Measurements from ENCODE around the gene CNTNAP2.

CNTNAP2 gene

DNA sequence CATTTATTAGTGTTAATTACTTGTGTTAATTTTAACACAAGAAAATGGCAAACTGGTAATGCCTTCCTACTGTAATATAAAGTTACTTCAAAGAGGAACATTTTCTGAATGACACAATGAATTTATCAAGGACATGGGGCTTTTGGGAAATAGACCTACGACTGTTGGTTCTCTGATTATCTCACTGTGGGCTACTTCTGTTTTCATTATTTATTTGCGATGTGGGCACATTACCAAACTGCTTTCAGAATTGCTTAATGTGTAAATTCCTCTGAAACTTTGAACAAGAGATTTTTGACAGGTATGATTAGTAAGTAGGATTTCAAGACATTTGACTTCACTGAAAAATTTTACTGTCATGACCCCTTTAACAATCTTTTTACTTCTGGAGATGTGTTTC is 535.6 kb downstream of the CNTNAP2 start:
- H3K27ac ChIP-seq: no peak overlapping the region
- DNase-seq (ENCODE audit: low read depth, low spot score): no peak
- no peaks in the 10 kb centered on the region for H3K36me3 ChIP-seq (ENCODE audit: insufficient read depth, low read length)
- H3K9me3 ChIP-seq (ENCODE audit: low read depth, low read length): no peaks in the 10 kb centered on the region
- TF ChIP-seq FOXP2 (optimal IDR thresholded peaks at IDR 0.05; ENCODE audit: control extremely low read depth, extremely low read length, insufficient read depth) (no peak), EZH2 (IDR thresholded peaks at IDR 0.05) (no peak), POLR2AphosphoS5 (IDR thresholded peaks at IDR 0.05; ENCODE audit: borderline replicate concordance, low read depth, low read length) (no peak)
- H3K4me3 ChIP-seq: no peak overlapping the region
- H3K9ac ChIP-seq (ENCODE audit: insufficient read length): no peak overlapping the region

DNA sequence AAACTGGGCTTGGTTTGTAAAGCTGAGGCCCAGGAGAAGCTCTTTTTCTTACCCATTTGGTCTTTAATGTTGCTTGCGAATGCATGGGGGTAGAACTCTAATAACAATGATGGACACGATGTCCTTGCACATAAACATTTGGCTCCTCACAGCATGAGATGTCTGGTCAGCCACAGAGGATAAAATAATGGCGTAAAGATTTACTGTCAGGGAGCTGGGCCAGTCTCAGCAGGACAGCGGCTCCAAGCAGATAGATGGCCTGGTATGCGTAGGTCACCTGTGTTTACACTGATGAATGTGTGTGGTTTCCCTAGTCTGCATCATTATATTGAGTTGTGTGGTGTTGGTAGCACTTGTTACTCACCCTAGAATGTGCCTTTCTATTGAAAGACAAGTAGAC is 537.4 kb downstream of the CNTNAP2 start:
- Histone ChIP-seq H3K36me3 (ENCODE audit: insufficient read depth, low read length) (no peaks in the 10 kb centered on the region), H3K9ac (ENCODE audit: insufficient read length) (no peak overlapping the region), H3K4me3 (no peak overlapping the region), H3K27ac (no peak overlapping the region), H3K9me3 (ENCODE audit: low read depth, low read length) (no peaks in the 10 kb centered on the region)
- TF ChIP-seq EZH2 (IDR thresholded peaks at IDR 0.05): no peak
- no peak for TF ChIP-seq FOXP2 (optimal IDR thresholded peaks at IDR 0.05; ENCODE audit: control extremely low read depth, extremely low read length, insufficient read depth)
- TF ChIP-seq POLR2AphosphoS5 (IDR thresholded peaks at IDR 0.05; ENCODE audit: borderline replicate concordance, low read depth, low read length): no peak
- no peak for DNase-seq (ENCODE audit: low read depth, low spot score)

DNA sequence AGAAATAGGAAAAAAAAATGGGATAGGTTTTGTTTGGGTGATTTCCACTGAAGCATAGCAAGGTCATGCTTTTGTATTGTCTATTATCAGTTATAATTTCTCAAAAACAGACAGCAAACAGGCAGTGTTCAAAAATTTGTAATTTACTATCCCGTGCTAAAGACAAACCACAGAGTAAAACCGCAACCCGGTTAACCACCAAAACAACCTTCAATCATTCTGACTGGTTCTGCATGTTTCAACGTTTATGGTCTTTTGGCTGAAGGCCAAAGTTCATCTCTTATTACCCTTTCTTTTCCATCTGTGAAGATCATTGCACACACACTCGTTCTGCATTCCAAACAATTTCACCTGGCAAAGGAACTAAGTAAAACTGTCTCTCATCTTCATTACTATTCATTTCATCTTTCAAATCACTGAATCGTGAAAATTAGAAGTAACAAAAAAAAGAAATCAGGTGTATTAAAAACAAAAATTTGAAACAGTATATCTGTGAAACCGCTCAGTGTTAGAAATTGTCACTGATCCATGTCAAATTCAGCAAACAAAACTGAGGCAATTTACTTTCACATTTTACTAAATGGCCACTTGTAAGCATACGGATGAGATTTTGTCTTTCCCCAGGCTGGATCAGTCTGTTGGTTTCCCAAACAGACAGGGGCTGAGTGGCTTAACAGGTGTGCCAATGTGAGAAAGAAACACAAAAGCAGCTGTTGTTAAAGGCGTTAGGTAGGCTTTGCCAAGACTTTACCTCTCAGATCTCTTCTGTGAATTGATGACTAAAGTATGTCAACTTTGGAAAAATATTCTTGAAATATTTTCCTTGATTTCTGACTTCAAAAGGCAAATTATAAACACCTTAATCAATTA is 539.6 kb downstream of the CNTNAP2 start:
- Histone ChIP-seq H3K9me3 (ENCODE audit: low read depth, low read length) (no peaks in the 10 kb centered on the region), H3K9ac (ENCODE audit: insufficient read length) (no peak overlapping the region), H3K27ac (no peak overlapping the region), H3K36me3 (ENCODE audit: insufficient read depth, low read length) (no peaks in the 10 kb centered on the region), H3K4me3 (no peak overlapping the region)
- DNase-seq (ENCODE audit: low read depth, low spot score): no peak
- TF ChIP-seq EZH2 (IDR thresholded peaks at IDR 0.05) (no peak), POLR2AphosphoS5 (IDR thresholded peaks at IDR 0.05; ENCODE audit: borderline replicate concordance, low read depth, low read length) (no peak), FOXP2 (optimal IDR thresholded peaks at IDR 0.05; ENCODE audit: control extremely low read depth, extremely low read length, insufficient read depth) (no peak)

GRCh38 chr7:146656988-146657387 is 540.4 kb downstream of the CNTNAP2 start:
- Histone ChIP-seq H3K36me3 (ENCODE audit: insufficient read depth, low read length) (no peaks in the 10 kb centered on the region), H3K27ac (no peak overlapping the region), H3K9ac (ENCODE audit: insufficient read length) (no peak overlapping the region), H3K4me3 (no peak overlapping the region), H3K9me3 (ENCODE audit: low read depth, low read length) (no peaks in the 10 kb centered on the region)
- DNase-seq (ENCODE audit: low read depth, low spot score): no peak
- no peak for TF ChIP-seq FOXP2 (optimal IDR thresholded peaks at IDR 0.05; ENCODE audit: control extremely low read depth, extremely low read length, insufficient read depth)
- no peak for TF ChIP-seq EZH2 (IDR thresholded peaks at IDR 0.05)
- no peak for TF ChIP-seq POLR2AphosphoS5 (IDR thresholded peaks at IDR 0.05; ENCODE audit: borderline replicate concordance, low read depth, low read length)

DNA sequence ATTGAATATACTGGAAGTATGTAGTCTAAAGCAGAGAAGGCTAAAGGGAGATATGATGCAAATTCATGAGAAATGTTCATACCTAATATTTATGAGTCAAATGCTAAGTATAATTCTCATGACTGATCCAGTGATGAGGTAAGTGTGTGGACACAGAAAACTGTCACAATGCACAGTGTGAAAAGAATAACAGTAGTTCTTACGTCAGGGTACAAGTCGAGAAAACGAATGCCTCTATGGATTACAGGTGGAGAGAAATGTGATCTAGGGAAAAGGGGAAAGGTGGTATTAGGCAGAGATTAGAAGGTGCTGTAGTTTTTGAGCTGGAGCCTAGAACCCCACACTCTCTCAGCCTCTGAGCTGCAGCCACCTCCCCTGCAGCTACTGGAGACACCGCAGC is 542.0 kb downstream of the CNTNAP2 start:
- Histone ChIP-seq H3K9me3 (ENCODE audit: low read depth, low read length) (no peaks in the 10 kb centered on the region), H3K4me3 (no peak overlapping the region), H3K27ac (no peak overlapping the region), H3K9ac (ENCODE audit: insufficient read length) (no peak overlapping the region), H3K36me3 (ENCODE audit: insufficient read depth, low read length) (no peaks in the 10 kb centered on the region)
- TF ChIP-seq EZH2 (IDR thresholded peaks at IDR 0.05) (no peak), FOXP2 (optimal IDR thresholded peaks at IDR 0.05; ENCODE audit: control extremely low read depth, extremely low read length, insufficient read depth) (no peak), POLR2AphosphoS5 (IDR thresholded peaks at IDR 0.05; ENCODE audit: borderline replicate concordance, low read depth, low read length) (no peak)
- no peak for DNase-seq (ENCODE audit: low read depth, low spot score)

DNA sequence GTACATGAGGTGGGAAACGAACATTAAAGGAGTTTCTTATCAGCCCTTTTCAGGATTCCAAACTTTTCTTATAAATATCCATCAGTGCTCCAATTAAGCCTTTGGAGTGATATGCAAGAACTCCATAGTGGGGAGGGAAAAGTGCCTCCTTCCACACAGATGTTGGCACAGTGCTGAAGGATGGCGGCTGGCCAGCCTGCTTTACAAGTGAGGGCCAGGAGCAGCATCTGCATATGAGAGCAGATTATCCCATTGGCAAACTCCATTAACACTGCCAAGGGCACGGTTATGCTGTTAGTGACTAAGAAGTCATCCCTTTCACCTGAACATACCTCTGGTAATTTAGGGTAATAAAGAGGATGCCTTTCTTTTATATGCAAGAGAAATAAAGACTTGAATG is 543.1 kb downstream of the CNTNAP2 start:
- H3K27ac ChIP-seq: no peak overlapping the region
- H3K9me3 ChIP-seq (ENCODE audit: low read depth, low read length): no peaks in the 10 kb centered on the region
- no peak for TF ChIP-seq POLR2AphosphoS5 (IDR thresholded peaks at IDR 0.05; ENCODE audit: borderline replicate concordance, low read depth, low read length)
- no peak for TF ChIP-seq EZH2 (IDR thresholded peaks at IDR 0.05)
- TF ChIP-seq FOXP2 (optimal IDR thresholded peaks at IDR 0.05; ENCODE audit: control extremely low read depth, extremely low read length, insufficient read depth): no peak
- H3K4me3 ChIP-seq: no peak overlapping the region
- H3K36me3 ChIP-seq (ENCODE audit: insufficient read depth, low read length): no peaks in the 10 kb centered on the region
- no peak for DNase-seq (ENCODE audit: low read depth, low spot score)
- H3K9ac ChIP-seq (ENCODE audit: insufficient read length): no peak overlapping the region

GRCh38 chr7:146660839-146661238 is 544.2 kb downstream of the CNTNAP2 start:
- Histone ChIP-seq H3K9me3 (ENCODE audit: low read depth, low read length) (no peaks in the 10 kb centered on the region), H3K4me3 (no peak overlapping the region), H3K36me3 (ENCODE audit: insufficient read depth, low read length) (no peaks in the 10 kb centered on the region), H3K9ac (ENCODE audit: insufficient read length) (no peak overlapping the region), H3K27ac (no peak overlapping the region)
- no peak for DNase-seq (ENCODE audit: low read depth, low spot score)
- TF ChIP-seq POLR2AphosphoS5 (IDR thresholded peaks at IDR 0.05; ENCODE audit: borderline replicate concordance, low read depth, low read length) (no peak), EZH2 (IDR thresholded peaks at IDR 0.05) (no peak), FOXP2 (optimal IDR thresholded peaks at IDR 0.05; ENCODE audit: control extremely low read depth, extremely low read length, insufficient read depth) (no peak)

GRCh38 chr7:146661435-146661834 is 544.8 kb downstream of the CNTNAP2 start:
- TF ChIP-seq FOXP2 (optimal IDR thresholded peaks at IDR 0.05; ENCODE audit: control extremely low read depth, extremely low read length, insufficient read depth) (no peak), EZH2 (IDR thresholded peaks at IDR 0.05) (no peak), POLR2AphosphoS5 (IDR thresholded peaks at IDR 0.05; ENCODE audit: borderline replicate concordance, low read depth, low read length) (no peak)
- Histone ChIP-seq H3K27ac (no peak overlapping the region), H3K4me3 (no peak overlapping the region), H3K9me3 (ENCODE audit: low read depth, low read length) (no peaks in the 10 kb centered on the region), H3K9ac (ENCODE audit: insufficient read length) (no peak overlapping the region), H3K36me3 (ENCODE audit: insufficient read depth, low read length) (no peaks in the 10 kb centered on the region)
- DNase-seq (ENCODE audit: low read depth, low spot score): no peak
